Hepatocyte (in vitro differentiated cells): ENCODE results near the gene SLC25A10.

Source experiments
- CTCF ChIP-seq: fragments of 200-600 bp; sonication (generic); IDR thresholded peaks from 2 replicates; pipeline ENCODE4 v1.5.1; 2016; ENCODE audit warnings: antibody characterized with exemption, mild to moderate bottlenecking; ENCODE audit not compliant: poor library complexity
- EZH2 ChIP-seq: fragments of 200-600 bp; sonication (generic); IDR thresholded peaks from 2 replicates; pipeline ENCODE4 v1.6.1; 2016; ENCODE audit warnings: antibody characterized with exemption, mild to moderate bottlenecking, borderline replicate concordance
- EZH2phosphoT487 ChIP-seq: fragments of 200-600 bp; sonication (generic); IDR thresholded peaks from one replicate; pipeline ENCODE4 v1.6.1; 2018; ENCODE audit warnings: antibody characterized with exemption, mild to moderate bottlenecking, low read depth, moderate library complexity; ENCODE audit not compliant: unreplicated experiment, severe bottlenecking

DNA sequence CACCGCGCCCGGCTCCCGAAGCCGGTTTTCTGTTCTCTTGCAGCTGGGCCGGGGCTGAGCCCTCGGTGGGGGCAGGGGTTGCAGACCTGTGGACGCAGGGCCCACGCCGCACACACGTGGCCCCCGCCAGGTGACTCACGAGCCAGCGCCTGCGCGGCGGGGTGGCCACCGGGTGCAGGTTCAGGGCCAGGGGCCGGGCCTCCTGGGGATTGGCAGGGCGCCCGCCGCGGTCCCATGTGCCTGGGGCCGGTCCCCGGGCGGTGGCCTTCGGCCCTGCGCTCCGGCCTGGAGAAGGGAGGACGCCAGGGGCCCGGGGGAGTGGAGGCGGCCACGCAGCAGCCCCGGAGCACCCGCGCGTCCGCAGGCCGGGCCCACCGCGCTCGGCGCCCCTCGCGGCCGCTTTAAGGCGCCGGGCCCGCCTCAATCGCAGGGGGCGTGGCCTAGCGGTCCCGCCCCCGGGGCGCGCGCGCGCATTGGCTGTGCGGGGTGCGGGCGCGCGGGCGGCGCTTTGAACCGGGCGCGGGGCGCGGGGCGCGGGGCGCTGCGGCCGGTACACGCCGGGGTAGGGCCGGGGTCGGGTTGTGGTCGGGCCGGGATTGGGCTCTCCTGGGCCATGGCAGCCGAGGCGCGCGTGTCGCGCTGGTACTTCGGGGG is at the start of gene SLC25A10:
- no peak for TF ChIP-seq CTCF
- no peak for TF ChIP-seq EZH2phosphoT487
- TF ChIP-seq EZH2 = no peak
